GM12865 (cell line): Measurements from ENCODE around the gene VAC14.

Source experiments
- DNase-seq: peaks from one replicate; pipeline ENCODE4 v3.0.0; 2010; ENCODE audit warnings: low read depth
- H3K4me3 ChIP-seq: 2 replicates; pipeline ENCODE4 v1.5.1; 2011; ENCODE audit warnings: mild to moderate bottlenecking, low read depth, low read length, control low read depth
- TF ChIP-seq, protein P1 (sequence below): IDR thresholded peaks from 2 replicates; pipeline ENCODE4 v1.5.1; 2011; ENCODE audit warnings: low read length, control low read depth, low read depth, inconsistent platforms; ENCODE audit not compliant: insufficient read depth; ENCODE audit errors: missing control alignments

Gene VAC14

DNA sequence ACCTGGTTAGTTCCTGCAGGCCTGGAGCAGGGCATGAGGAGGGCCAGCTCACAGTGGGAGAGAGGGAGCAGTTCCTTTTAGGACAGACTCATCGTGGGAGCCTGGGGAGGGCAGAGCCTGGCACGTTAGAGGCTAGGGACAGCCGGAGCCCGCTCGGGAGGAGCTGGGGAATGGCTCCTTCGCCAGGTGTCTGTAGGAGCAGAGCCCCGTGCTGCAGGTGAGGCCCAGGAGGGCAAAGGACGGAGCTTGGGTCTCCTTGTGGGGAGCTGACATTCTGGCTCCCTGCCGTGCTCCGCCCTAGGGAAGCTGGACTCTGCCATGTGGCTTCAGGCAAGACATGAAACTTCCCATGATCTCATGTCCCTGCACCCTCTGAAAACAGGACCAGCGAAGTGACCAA, 96.4 kb downstream of the VAC14 start:
- no peak for DNase-seq
- no peak overlapping the region for H3K4me3 ChIP-seq

DNA sequence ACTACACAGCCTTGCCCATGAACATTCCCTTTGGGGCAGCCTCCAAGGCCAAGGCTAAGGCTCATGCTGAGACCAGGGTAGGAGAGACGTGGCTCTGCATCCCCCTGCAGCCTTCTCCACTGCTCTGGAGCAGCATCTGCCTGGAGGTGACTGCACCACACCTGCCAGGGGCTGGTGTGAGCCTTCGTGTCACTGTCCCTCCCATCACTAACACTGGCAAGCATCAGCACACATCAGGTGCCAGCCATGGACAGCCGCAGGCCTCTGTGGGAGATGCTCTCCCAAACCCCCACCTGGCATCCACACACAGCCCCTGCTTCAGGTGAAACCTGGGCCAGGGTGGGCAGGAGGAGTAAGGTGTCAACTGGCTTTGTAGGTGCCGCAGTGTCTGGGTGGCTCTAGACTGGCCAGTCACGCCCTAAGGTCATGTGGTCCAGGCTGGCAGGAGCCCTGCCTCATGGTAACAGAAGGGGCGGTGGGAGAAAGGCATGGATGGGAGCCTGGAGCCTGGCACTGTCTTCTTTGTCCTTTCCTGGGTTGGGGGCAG, 97.0 kb downstream of the VAC14 start:
- TF ChIP-seq, protein P1, sequence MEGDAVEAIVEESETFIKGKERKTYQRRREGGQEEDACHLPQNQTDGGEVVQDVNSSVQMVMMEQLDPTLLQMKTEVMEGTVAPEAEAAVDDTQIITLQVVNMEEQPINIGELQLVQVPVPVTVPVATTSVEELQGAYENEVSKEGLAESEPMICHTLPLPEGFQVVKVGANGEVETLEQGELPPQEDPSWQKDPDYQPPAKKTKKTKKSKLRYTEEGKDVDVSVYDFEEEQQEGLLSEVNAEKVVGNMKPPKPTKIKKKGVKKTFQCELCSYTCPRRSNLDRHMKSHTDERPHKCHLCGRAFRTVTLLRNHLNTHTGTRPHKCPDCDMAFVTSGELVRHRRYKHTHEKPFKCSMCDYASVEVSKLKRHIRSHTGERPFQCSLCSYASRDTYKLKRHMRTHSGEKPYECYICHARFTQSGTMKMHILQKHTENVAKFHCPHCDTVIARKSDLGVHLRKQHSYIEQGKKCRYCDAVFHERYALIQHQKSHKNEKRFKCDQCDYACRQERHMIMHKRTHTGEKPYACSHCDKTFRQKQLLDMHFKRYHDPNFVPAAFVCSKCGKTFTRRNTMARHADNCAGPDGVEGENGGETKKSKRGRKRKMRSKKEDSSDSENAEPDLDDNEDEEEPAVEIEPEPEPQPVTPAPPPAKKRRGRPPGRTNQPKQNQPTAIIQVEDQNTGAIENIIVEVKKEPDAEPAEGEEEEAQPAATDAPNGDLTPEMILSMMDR, result no peak
- no peak for DNase-seq
- H3K4me3 ChIP-seq, result no peak overlapping the region

More for the DNA sequence above, 96.4 kb downstream of the VAC14 start:
- TF ChIP-seq, protein P1, result no peak

DNA sequence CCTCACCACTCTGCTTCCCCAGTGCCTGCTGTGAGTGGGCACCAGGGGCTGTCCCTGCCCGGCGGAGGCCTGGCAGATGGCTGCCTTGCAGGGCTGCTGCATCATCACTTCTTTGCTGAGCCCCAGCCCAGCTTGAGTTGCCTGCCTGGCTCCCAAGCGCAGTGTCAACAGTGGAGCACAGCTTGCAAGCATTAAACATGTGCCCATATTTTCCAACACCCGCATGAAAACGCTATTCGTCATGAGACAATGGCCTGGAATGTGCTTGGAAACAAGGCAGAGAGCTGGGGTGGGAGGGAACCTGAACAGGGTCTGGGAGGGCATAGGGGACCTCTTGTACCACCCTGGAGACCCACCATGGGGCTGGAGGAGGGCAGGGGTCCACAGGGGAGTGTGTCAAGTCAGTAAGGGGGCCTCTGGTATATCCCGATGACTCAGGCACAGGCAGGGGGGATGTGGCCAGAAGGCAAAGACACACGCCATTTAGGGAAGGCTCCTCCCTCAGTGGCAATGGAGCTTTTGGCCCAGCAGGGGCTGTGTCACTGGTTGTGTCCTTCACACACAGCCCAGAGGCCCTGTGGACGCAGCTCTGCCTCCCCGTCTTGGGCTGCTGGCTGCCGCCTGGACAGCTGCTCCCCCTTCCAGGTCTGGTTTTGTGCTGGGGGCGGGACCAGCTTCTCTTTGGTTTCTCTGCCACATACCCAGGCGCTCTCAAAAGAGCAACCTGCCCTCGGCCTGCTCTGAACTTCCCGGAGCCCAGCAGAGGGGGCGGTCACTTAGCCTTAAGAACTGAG, 97.7 kb downstream of the VAC14 start:
- TF ChIP-seq, protein P1, result no peak
- no peak for DNase-seq
- H3K4me3 ChIP-seq, result no peak overlapping the region

DNA sequence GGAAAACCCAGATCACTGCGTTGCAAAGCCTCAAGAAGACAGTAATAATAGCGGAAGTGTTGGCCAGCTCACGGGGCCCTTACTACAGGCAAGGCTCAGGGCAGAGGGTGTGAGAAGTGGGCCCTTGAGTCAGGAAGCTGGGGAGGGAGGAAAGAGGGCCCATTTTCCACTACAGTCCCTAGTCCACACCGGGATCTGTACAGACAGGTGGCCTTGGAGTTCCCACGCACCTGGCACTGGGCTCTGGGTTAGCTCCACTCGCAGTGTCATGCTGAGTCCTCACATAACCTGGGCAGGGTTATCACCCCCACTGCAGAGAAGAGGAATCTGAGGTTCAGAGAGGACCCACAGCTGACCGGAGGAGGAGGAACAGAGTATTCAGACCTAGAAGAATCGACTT, 98.3 kb downstream of the VAC14 start:
- TF ChIP-seq, protein P1, result no peak
- H3K4me3 ChIP-seq, result no peak overlapping the region
- DNase-seq, result no peak

DNA sequence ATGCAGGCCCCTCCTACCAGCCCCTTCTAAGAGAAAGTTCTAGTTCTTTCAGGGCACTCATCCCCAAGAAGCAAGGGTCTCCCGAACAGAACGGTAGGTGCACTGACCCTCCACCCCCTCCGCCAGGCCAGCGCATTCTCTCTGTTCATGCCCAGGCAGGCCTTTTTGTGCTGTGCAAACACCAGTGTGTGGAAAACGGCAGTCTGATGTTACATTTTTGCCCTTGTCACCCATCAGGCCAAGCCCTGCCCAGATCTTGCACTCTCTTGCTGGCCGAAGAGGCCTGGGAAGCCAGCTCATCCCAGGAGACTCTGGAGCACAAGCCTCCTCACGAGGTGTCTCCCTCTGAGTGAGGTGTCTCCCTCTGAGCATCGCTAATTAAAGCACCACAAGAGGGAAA, 99.0 kb downstream of the VAC14 start:
- no peak for DNase-seq

DNA sequence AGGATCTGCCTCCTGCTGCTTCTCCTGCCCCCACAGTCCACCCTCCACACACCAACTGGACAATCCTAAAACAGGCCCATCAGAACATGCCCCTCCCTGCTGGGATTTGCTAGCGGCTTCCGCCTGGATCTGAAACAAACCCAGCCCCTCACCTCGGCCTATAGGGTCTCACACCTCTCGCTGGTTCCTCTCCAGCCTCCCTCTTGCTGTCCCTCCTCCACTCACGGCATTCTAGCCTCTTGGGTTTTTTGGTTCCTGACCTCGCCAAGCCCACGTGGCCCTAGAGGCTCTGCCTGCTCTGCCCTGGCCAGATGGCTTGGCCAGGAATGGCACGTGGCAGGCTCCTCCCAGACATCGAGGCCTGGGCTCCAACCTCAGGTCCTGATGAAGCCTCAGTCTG, 99.4 kb downstream of the VAC14 start:
- TF ChIP-seq, protein P1, result no peak
- H3K4me3 ChIP-seq, result no peak overlapping the region
- DNase-seq, result no peak

More for the DNA sequence above, 99.0 kb downstream of the VAC14 start:
- TF ChIP-seq, protein P1, result no peak
- H3K4me3 ChIP-seq, result no peak overlapping the region
